Type B pancreatic cell (in vitro differentiated cells): ENCODE data around the gene FSTL5. TPM values are rescaled to one million over a fixed set of nuclear protein-coding genes. Genes with fewer than 3 reads are reported as not detected.

Experiments
- DNase-seq: peaks from one replicate; pipeline ENCODE4 v3.0.0; 2021; ENCODE audit warnings: mixed read lengths; ENCODE audit not compliant: unreplicated experiment; ENCODE audit errors: extremely low spot score
- H3K27ac Mint-ChIP-seq: 2 replicates; pipeline ENCODE4 v1.8.0; 2021; ENCODE audit warnings: mild to moderate bottlenecking, mixed read lengths
- H3K27me3 Mint-ChIP-seq: 2 replicates; pipeline ENCODE4 v1.8.0; 2021; ENCODE audit warnings: mixed read lengths
- H3K36me3 Mint-ChIP-seq: 2 replicates; pipeline ENCODE4 v1.8.0; 2021; ENCODE audit warnings: mixed read lengths
- H3K4me1 Mint-ChIP-seq: one replicate; pipeline ENCODE4 v1.8.0; 2021; ENCODE audit warnings: mixed read lengths; ENCODE audit not compliant: unreplicated experiment
- H3K4me3 Mint-ChIP-seq: 2 replicates; pipeline ENCODE4 v1.8.0; 2021; ENCODE audit warnings: mild to moderate bottlenecking, mixed read lengths
- H3K9me3 Mint-ChIP-seq: 2 replicates; pipeline ENCODE4 v1.8.0; 2021; ENCODE audit warnings: mixed read lengths
- total RNA-seq: library from RNA; stranded (reverse); gene quantifications from 2 replicates; pipeline ENCODE4 v1.2.1, GENCODE V29; 2021; ENCODE audit warnings: low replicate concordance
- TF ChIP-seq, protein P1 (sequence below): fragments of 200-600 bp; sonication (generic); conservative IDR thresholded peaks from 2 replicates; pipeline ENCODE4 v1.5.0; 2021; ENCODE audit warnings: antibody characterized with exemption, mild to moderate bottlenecking

FSTL5 gene
- total RNA-seq, 1 donor from 2014 or later, result 3.6 TPM

DNA sequence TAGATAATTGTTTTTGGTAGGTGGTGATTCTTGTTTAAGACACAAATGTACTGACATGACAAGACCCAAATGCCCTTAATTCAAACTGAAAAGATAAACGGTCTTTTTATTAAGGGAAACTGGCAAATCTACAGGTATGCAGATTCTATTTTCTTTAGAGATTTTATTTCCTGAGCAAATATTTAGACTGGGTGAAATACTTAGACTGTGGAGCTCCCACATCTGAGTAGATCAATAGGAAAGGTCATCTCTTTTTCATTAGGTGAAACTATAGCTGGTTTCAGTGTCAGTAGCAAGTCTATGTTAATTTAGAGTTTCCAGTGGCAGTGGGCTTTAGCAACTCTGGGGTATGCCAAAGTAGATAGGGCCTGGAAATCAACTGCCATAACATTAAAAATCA lies 446.7 kb downstream of the FSTL5 start:
- H3K27ac Mint-ChIP-seq, result no peak overlapping the region
- H3K4me3 Mint-ChIP-seq, result no peak overlapping the region
- no peak for DNase-seq
- peaks cover 6% of the 10 kb centered on the region for H3K4me1 Mint-ChIP-seq
- no peaks in the 10 kb centered on the region for H3K36me3 Mint-ChIP-seq
- peaks cover 5% of the 10 kb centered on the region for H3K9me3 Mint-ChIP-seq
- TF ChIP-seq, protein P1, sequence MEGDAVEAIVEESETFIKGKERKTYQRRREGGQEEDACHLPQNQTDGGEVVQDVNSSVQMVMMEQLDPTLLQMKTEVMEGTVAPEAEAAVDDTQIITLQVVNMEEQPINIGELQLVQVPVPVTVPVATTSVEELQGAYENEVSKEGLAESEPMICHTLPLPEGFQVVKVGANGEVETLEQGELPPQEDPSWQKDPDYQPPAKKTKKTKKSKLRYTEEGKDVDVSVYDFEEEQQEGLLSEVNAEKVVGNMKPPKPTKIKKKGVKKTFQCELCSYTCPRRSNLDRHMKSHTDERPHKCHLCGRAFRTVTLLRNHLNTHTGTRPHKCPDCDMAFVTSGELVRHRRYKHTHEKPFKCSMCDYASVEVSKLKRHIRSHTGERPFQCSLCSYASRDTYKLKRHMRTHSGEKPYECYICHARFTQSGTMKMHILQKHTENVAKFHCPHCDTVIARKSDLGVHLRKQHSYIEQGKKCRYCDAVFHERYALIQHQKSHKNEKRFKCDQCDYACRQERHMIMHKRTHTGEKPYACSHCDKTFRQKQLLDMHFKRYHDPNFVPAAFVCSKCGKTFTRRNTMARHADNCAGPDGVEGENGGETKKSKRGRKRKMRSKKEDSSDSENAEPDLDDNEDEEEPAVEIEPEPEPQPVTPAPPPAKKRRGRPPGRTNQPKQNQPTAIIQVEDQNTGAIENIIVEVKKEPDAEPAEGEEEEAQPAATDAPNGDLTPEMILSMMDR, result no peak
- no peaks in the 10 kb centered on the region for H3K27me3 Mint-ChIP-seq

DNA sequence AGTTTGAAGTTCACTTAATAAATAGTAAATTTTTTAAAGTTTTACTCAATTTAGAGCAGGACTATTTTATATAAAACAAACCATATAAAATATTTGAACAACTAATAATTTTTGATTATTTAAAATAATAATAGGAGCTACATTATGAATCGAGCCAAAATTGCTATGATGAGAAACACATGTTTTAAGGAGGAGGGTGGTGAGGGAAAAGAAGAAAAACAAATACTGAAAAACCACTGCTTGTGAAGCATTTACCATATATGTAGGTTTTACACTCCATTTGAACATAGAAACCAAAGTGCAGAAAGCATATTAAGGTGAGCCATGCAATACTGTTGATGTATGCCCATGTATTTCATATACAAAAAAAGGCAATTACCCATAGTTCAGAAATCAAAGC lies 448.9 kb downstream of the FSTL5 start:
- H3K4me1 Mint-ChIP-seq, result peaks cover 6% of the 10 kb centered on the region
- peaks cover 5% of the 10 kb centered on the region for H3K9me3 Mint-ChIP-seq
- no peaks in the 10 kb centered on the region for H3K36me3 Mint-ChIP-seq
- TF ChIP-seq, protein P1, result no peak
- no peaks in the 10 kb centered on the region for H3K27me3 Mint-ChIP-seq
- no peak overlapping the region for H3K4me3 Mint-ChIP-seq
- H3K27ac Mint-ChIP-seq, result no peak overlapping the region
- DNase-seq, result no peak

GRCh38 chr4:161714022-161714751 lies 449.6 kb downstream of the FSTL5 start:
- H3K4me3 Mint-ChIP-seq, result no peak overlapping the region
- H3K27me3 Mint-ChIP-seq, result no peaks in the 10 kb centered on the region
- DNase-seq, result no peak
- H3K36me3 Mint-ChIP-seq, result no peaks in the 10 kb centered on the region
- peaks cover 6% of the 10 kb centered on the region for H3K4me1 Mint-ChIP-seq
- peaks cover 5% of the 10 kb centered on the region for H3K9me3 Mint-ChIP-seq
- TF ChIP-seq, protein P1, result no peak
- no peak overlapping the region for H3K27ac Mint-ChIP-seq

DNA sequence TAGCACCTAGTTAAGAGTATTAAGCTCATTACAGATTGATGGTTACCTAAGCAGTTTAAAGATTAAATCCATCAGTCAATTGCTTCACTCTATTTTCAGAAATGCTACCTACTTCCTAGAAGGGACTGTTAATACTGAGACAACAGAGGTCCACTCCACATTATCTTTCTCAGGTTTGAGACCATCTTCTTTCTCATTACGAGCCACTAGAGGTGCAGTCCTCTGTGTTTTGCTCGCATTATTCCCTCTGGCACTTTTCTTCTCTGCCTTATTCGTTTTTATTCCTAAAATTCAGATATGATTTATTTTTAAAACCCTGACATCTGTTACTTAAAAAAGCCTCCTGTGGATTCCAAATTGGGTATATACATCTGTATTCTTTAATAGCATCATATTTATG lies 459.1 kb downstream of the FSTL5 start:
- Mint-ChIP-seq H3K4me3 (no peak overlapping the region), H3K36me3 (no peaks in the 10 kb centered on the region), H3K27ac (no peak overlapping the region), H3K27me3 (no peaks in the 10 kb centered on the region), H3K4me1 (no peaks in the 10 kb centered on the region), H3K9me3 (no peaks in the 10 kb centered on the region)
- no peak for DNase-seq
- TF ChIP-seq, protein P1, result no peak

DNA sequence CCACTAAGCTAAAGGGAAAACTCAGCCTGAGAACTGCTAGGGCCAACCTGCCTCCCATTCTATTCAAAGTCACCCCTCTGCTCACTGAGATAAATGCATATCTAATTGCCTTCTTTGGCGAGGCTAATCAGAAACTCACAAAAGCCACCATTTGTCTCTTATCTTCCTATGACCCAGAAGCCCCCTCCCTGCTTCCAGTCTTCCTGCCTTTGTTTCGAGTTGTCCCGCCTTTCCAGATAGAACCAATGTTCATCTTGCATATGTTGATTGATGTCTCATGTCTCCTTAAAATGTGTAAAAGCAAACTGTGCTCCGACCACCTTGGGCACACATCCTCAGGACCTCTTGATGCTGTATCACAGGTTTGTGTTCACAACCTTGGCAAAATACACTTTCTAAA lies 459.8 kb downstream of the FSTL5 start:
- Mint-ChIP-seq H3K4me1 (no peaks in the 10 kb centered on the region), H3K4me3 (no peak overlapping the region), H3K27ac (no peak overlapping the region), H3K27me3 (no peaks in the 10 kb centered on the region), H3K36me3 (no peaks in the 10 kb centered on the region), H3K9me3 (no peaks in the 10 kb centered on the region)
- DNase-seq, result no peak
- TF ChIP-seq, protein P1, result no peak
